SK-N-MC (cell line): Measurements from ENCODE around the gene PRM2.

Experiments
- EZH2 ChIP-seq: fragments of 200-600 bp; sonication (generic); IDR thresholded peaks from one replicate; pipeline ENCODE4 v1.6.1; 2017; ENCODE audit warnings: antibody characterized with exemption
- FOXP2 ChIP-seq: optimal IDR thresholded peaks from 2 replicates; pipeline ENCODE3; 2011; ENCODE audit warnings: mild to moderate bottlenecking, moderate library complexity; ENCODE audit not compliant: insufficient read depth; ENCODE audit errors: extremely low read length, control extremely low read depth
- POLR2AphosphoS5 ChIP-seq: IDR thresholded peaks from 2 replicates; pipeline ENCODE4 v1.6.1; 2012; ENCODE audit warnings: mild to moderate bottlenecking, low read depth, low read length, borderline replicate concordance

DNA sequence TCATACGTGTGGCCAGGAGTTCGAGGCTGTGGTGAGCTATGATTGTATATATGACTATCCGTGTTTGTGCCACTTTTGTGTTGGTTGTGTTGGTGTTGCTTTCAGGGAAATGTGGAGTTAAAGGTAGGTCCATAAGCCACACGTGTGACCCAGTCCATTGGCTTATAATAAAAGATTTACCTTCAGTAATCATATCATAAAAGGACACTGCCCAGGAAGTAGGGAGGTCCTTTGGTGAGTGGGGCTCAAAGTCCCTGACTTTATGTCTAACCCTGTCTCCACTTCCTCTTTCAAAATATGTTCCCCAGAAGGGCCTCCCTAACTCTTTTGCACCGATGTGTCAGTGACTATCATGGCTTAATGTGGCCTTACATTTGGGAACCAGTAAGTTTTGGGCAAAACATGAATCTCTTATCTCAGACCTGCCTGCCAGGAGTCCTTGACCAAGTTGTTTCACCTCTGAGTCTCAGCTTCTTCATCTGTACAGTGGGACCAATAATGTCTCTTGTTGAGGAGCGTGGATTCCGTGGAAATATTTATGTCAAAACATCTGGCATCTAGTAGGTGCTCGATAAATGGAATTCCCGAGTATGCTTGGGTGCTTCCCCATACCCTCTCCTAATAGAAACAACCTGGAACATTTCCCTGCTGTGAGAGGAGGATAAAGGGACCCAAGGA, 12.0 kb downstream of the PRM2 start:
- TF ChIP-seq EZH2: no peak
- no peak for TF ChIP-seq POLR2AphosphoS5
- no peak for TF ChIP-seq FOXP2
